Anterior cingulate cortex (tissue), 58 donors: ENCODE measurements around the gene LRRC49.
"Not testable (repeated sequence)": the region's sequence is repeated elsewhere in the genome, so short reads cannot be mapped to it uniquely, and the experiment has no call there.

Experiments
- DNase-seq, 58 donors: peaks; one replicate each; lab custom pipeline; 2025; lab: John Stamatoyannopoulos, UW

Gene LRRC49

GRCh38 chr15:70920981-70921696, 28.5 kb downstream of the LRRC49 start:
- DNase-seq: peak in 1 of 58 donors; percentile 0

GRCh38 chr15:70922119-70922518, 29.5 kb downstream of the LRRC49 start:
- DNase-seq: no peak

GRCh38 chr15:70923311-70924080, 30.9 kb downstream of the LRRC49 start:
- DNase-seq: no peak

- not testable (repeated sequence) for DNase-seq
Measured at GRCh38 chr15:70926914-70927313, 34.3 kb downstream of the LRRC49 start.

GRCh38 chr15:70931821-70932220, 39.2 kb downstream of the LRRC49 start:
- no peak for DNase-seq

GRCh38 chr15:70932397-70932796, 39.8 kb downstream of the LRRC49 start:
- DNase-seq: no peak

- DNase-seq: no peak
Measured at GRCh38 chr15:70933411-70933810, 40.8 kb downstream of the LRRC49 start.

- DNase-seq: no peak
Measured at GRCh38 chr15:70935631-70936030, 43.0 kb downstream of the LRRC49 start.

- peak in 2 of 58 donors; percentile 1 for DNase-seq
Measured at GRCh38 chr15:70936326-70936725, 43.7 kb downstream of the LRRC49 start.

- DNase-seq: not testable (repeated sequence)
Measured at GRCh38 chr15:70943285-70943684, 50.7 kb downstream of the LRRC49 start.

GRCh38 chr15:70947351-70948335, 55.0 kb downstream of the LRRC49 start:
- no peak for DNase-seq

- no peak for DNase-seq
Measured at GRCh38 chr15:70950953-70951352, 58.3 kb downstream of the LRRC49 start.

GRCh38 chr15:70954171-70954570, 61.5 kb downstream of the LRRC49 start:
- no peak for DNase-seq

- no peak for DNase-seq
Measured at GRCh38 chr15:70954733-70955132, 62.1 kb downstream of the LRRC49 start.

- no peak for DNase-seq
Measured at GRCh38 chr15:70955151-70955550, 62.5 kb downstream of the LRRC49 start.

GRCh38 chr15:70956201-70956995, 63.8 kb downstream of the LRRC49 start:
- no peak for DNase-seq

- no peak for DNase-seq
Measured at GRCh38 chr15:70962084-70962483, 69.5 kb downstream of the LRRC49 start.

- DNase-seq: no peak
Measured at GRCh38 chr15:70963199-70963598, 70.6 kb downstream of the LRRC49 start.

GRCh38 chr15:70964058-70964457, 71.4 kb downstream of the LRRC49 start:
- no peak for DNase-seq

- DNase-seq: no peak
Measured at GRCh38 chr15:70964686-70965085, 72.1 kb downstream of the LRRC49 start.
